Measurements from ENCODE around the gene CEP68.
A peak's percentile ranks its signal among the peaks of the same experiment; 100 is the strongest.
"Not testable (repeated sequence)": the region's sequence is repeated elsewhere in the genome, so short reads cannot be mapped to it uniquely, and the experiment has no call there.

CEP68 gene

GRCh38 chr2:65093211-65093610, 37.0 kb downstream of the CEP68 start:
- DNase-seq = no peak

DNA sequence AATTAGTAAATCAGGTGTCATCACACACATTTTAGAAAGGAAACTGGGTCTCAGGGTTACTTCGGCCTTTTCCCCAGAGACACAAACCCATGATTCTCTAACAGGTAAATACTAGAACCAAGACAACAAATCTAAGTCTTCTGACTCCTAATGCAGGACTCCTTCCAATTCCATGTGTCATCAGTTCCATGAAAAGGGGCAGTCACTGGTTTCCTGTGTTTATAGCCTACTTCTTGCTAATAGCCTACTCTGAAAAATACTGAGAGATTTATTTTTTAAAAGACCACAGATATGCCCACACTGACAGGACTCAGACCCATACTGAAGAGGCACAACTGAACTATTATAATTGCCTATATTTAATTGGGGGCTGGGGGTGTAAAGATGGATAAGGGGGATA, 40.7 kb downstream of the CEP68 start:
- DNase-seq = no peak

DNA sequence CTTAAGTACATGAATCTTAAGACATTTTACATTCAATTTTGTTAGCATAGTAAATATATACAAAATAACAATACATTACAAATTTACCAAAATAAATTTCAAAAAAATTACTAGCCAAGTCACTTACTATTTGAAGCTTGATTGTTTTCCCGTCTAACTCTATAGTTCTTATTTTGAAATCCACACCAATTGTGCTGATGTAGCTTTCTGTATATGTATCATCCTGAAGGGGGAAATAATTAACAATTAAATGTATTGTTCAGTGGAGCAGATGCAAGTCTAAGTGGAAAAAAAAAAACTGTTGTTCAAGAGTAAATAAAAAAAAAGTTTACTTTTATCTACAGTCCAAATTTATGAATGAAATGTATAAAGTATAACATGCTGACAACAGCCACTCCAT, 41.6 kb downstream of the CEP68 start:
- DNase-seq = no peak

DNA sequence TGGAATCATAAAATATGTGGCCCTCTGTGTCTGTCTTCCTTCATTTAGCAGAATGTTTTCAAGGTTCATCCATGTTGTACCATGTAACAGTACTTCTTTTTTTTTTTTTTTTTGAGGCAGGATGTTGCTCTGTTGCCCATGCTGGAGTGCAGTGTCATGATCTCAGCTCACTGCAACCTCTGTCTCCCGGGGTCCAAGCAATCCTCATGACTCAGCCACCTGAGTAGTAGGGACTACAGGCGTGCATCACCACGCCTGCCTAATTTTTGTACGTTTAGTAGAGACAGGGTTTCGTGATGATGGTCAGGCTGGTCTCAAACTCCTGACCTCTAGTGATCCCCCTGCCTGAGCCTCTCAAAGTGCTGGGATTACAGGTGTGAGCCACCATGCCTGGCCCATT, 42.5 kb downstream of the CEP68 start:
- no peak for DNase-seq

DNA sequence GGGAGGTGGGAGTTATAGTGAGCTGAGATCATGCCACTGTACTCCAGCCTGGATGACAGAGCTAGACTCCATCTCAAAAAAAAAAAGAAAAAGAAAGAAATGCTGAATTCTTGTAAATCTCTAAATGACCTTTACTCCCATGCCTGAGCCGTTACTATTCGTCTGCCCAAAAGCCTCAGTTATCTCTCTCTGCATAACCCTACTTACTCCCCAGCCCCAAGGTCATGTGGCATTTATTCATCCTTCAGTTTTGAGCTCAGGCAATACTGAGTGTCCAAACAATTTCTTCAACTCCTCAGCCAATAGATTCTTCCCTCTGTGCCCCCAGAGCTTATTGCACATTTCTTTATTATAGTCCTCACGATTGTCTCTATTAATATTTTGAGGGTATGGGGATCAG, 44.9 kb downstream of the CEP68 start:
- no peak for DNase-seq

- DNase-seq = no peak
These were observed 46.9 kb downstream of the CEP68 start for GRCh38 chr2:65103013-65103715.

GRCh38 chr2:65107530-65107929, 51.3 kb downstream of the CEP68 start:
- no peak for DNase-seq

GRCh38 chr2:65108780-65109179, 52.6 kb downstream of the CEP68 start:
- no peak for DNase-seq

DNA sequence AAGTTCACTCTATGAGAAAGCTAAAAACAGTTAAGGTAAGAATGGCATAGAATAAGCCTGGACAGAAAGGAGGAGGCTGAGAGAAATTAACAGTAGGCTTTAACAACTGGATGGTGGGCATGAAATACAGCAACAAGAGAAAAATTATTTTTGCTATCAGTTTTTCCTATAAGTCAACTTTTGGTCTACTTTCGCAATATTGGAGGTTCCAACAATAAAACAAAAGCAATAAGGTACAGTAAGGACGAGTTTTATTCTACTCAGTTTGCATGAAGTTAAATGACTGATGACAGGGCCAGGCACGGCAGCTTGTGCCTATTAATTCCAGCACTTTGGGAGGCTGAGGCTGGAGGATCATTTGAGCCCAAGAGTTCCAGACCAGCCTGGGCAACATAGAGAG, 56.4 kb downstream of the CEP68 start:
- no peak for DNase-seq

GRCh38 chr2:65113229-65113628, 57.0 kb downstream of the CEP68 start:
- DNase-seq = no peak

GRCh38 chr2:65113816-65114215, 57.6 kb downstream of the CEP68 start:
- DNase-seq = no peak

DNA sequence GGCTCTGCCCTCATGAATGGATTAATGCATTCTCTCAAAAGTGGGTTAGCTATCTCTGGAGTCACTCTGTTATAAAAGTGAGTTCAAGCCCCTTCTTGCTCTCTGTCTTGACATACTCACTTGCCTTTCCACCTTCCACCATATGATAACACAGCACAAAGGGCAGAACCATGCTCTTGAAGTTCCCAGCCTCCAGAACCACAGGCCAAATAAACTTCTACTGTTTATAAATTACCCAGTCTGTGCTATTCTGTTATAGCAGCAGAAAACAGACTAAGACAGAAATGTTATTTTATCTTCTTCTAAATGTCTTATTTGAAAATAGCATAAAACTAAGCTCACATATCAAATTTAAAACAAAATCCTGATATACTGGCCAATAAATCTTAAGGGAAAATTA, 58.7 kb downstream of the CEP68 start:
- DNase-seq = no peak

DNA sequence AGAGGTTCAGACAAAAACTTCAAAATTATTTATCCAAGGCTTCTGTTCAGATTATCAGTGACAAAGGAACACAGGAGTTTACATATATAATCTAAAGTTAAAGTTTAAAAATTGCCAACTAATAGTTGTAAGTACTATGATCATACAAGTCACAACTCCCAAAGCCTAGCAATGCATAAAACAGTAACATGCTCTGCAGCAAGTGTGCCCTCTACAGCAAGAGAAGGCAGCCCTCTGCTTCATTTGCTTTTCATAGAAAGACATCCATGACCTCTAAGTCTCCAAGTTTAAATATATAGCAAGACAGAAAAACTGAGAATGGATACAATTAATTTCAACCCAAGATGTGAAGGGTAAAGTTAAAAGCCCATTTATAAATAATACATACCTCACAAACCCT, 60.4 kb downstream of the CEP68 start:
- no peak for DNase-seq

- DNase-seq = no peak
These were observed 64.9 kb downstream of the CEP68 start for GRCh38 chr2:65120990-65121693.

DNA sequence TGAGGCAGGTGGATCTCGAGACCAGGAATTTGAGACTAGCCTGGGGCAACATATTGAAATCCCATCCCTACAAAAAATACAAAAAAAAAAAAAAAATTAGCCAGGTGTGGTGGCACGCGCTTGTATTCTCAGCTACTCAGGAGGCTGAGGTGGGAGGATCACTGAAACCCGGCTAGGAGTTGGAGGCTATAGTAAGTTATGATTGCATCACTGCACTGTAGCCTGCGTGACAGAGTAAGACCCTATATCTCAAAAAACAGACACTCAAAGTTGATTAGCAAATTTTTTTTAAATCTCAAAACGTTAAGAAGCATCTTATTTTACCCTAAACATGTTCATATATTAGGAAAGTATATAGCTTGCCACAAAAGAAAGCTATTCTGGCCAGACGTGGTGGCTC, 66.1 kb downstream of the CEP68 start:
- DNase-seq = no peak

- DNase-seq = not testable (repeated sequence)
These were observed 69.2 kb downstream of the CEP68 start for GRCh38 chr2:65125457-65125856.

DNA sequence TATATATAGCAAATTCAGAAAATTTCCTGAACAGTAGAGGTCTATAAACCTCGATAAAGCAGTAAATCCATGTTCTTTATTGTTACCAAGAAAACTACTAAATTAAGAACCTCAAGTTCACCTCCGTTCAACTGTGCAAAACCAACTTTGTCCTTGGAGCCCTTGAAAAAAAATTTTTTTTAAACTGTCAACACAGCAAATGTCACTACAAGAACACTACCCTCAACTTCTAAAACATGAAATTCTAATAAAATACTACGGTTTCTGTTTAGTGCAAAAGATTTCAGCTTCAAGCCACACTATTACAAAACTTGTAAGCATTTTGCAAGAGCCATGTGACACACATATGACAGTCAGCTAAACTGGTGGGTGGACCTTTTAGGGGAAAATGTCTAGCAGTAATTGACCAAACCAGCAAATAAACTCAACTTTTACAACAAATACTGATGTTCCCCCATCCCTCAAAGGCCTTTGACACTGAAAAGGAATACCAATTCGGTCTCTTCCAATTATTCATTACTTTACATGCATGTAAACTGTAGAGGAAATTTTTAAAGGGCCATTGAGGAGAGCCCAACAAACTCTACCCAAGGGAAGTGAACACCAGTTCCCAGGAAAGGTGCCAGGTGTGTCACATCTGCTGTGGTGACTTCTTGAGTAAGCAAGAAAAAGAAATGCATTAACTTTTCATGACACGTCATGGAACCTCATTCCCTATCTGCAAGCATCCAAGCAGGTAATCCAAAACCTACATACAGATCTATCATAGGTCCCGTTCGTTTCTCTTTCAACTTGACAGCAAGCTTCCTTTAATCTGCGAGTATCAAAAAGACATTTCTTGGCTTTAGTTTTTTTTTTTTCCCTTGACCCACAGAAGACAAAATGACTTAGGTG, 72.3 kb downstream of the CEP68 start:
- DNase-seq = no peak

GRCh38 chr2:65129286-65129825, 73.1 kb downstream of the CEP68 start:
- no peak for DNase-seq

GRCh38 chr2:65129826-65130663, 73.8 kb downstream of the CEP68 start, which contains the start of gene RAB1A:
Gene RAB1A (minus strand): TSS chr2:65130106. CDS start chr2:65129915, 191 bp downstream.
- DNase-seq = peak; percentile 98

- DNase-seq = no peak
These were observed 74.5 kb downstream of the CEP68 start for GRCh38 chr2:65130664-65131175.

- not testable (repeated sequence) for DNase-seq
These were observed 76.7 kb downstream of the CEP68 start for GRCh38 chr2:65132930-65133329.

- no peak for DNase-seq
These were observed 77.4 kb downstream of the CEP68 start for GRCh38 chr2:65133626-65134025.

Measured in activated CD8-positive, alpha-beta memory T cell treated with anti-CD3 and anti-CD28 coated beads, Interleukin-2, amount 50 U/mL, for 48 hours (primary cell).